ENCODE data around the gene FOXD2. TPM values are rescaled to one million over a fixed set of nuclear protein-coding genes. Genes with fewer than 3 reads are reported as not detected.
A peak's percentile ranks its signal among the peaks of the same experiment; 100 is the strongest.

The FOXD2 gene
- 0.27 TPM for total RNA-seq

GRCh38 chr1:47437447-47438164 lies at the start of gene FOXD2:
TSS of gene FOXD2 (plus strand) at chr1:47438044. CDS start at chr1:47438136, 92 bp downstream.
- DNase-seq (ENCODE audit: low read depth in 2 of 3, low spot score in 2 of 3), result peak; percentile 90

- peak in 2 of 3 donors; percentile 45 to 64 for DNase-seq (ENCODE audit: low read depth in 2 of 3, low spot score in 2 of 3)
Observed at GRCh38 chr1:47388891-47389238, 49.0 kb upstream of the FOXD2 start.

- no peak for DNase-seq (ENCODE audit: low read depth in 2 of 3, low spot score in 2 of 3)
Observed at GRCh38 chr1:47389731-47390130, 48.1 kb upstream of the FOXD2 start.

DNA sequence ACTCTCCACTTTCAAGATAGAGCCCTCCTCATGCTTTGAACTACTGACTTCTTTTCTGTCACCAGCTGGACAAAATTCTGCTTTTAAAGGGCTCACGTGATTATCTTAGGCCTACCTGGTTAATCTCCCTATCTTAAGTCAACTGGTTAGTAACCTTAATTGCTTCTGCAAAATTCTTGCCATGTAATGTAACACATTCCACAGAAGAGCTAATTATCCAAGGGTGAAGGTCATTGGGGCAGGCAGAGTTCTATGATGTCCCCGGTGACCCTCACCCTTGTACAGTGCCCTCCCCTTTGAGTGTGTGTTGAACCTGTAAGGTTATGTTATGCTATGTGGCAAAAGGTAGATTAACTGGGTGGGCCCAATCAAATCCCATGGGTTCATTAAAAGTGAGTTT lies 47.0 kb upstream of the FOXD2 start:
- no peak for DNase-seq (ENCODE audit: low read depth in 2 of 3, low spot score in 2 of 3)

- DNase-seq (ENCODE audit: low read depth in 2 of 3, low spot score in 2 of 3), result no peak
Observed at GRCh38 chr1:47393141-47393540, 44.7 kb upstream of the FOXD2 start.

DNA sequence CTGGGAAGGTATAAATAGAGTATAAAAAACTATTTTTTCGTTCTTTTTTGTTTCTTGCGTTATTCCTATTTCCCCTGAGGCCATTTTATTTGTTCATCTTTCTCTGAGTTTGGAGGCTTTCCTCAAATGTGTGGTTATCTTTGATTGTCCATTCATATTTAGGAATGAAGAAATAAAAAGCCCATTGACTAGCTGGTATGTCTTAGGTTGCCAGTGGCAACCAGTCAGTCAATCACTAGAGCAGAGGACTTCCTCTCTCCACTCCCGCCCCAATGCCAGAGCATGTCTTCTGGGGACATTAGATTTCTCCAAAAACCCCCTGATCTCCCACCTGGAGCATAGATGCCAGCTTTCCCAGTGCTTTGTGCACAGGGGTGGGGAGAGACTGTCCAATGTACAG lies 42.4 kb upstream of the FOXD2 start:
- no peak for DNase-seq (ENCODE audit: low read depth in 2 of 3, low spot score in 2 of 3)

DNA sequence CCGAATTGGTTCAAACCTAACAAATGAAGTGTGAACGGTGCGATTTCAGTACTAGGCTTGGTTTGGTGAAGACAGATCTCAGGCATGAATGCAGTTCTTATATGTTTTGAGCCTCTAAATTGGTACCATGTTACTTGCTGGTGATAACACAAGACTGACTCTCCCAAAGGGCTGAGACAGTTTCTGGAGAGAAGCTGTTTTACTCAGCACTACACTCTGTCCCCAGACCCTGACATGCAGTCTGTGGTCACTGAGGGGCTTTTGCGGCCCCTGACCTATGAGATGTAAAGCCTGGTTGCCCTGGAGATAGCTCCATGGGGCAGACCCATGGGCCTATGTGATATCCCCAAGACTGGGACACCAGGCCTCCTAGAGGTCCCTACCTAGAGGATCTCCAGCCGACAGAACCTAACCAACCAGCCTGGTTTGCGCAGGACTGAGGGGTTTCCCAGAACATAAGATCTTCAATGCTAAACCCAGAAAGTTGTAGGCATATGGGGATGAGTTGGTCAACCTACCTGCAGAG lies 41.1 kb upstream of the FOXD2 start:
- no peak for DNase-seq (ENCODE audit: low read depth in 2 of 3, low spot score in 2 of 3)

GRCh38 chr1:47399138-47399845 lies 38.6 kb upstream of the FOXD2 start:
- no peak for DNase-seq (ENCODE audit: low read depth in 2 of 3, low spot score in 2 of 3)

DNA sequence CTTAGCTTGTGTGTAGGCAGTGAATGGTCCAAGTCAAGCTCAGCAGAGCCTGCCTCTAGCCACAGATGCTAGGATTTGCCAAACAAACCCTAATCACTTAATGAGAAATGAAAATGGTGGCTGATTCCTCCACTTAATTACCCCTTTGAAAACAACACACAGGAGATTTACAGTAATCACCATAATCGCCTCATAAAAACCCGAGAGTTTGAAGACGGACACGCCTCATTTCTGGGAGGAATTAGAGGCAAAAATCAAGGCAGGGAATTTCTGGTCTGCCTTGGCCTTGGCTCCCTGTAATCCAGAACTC lies 38.0 kb upstream of the FOXD2 start:
- no peak for DNase-seq (ENCODE audit: low read depth in 2 of 3, low spot score in 2 of 3)

DNA sequence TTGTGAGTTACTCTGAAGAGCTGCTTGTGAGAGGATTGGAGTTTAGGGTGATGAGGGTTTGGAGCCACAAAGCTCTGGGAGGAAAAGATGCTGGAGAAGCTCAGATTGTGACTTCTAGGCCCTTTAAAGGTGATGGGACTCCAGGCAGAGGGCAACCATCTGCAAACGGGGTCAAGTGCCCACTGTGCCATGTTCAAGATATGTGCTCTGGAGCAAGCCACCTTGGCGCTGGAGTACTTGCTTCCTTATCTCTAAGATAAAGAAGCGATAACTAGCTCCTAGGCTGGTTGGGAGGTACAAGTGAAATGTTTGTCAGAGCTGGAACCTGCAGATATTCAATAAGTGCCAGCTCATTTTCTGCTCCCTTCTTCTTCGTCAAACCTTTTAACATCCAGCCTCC lies 36.1 kb upstream of the FOXD2 start:
- no peak for DNase-seq (ENCODE audit: low read depth in 2 of 3, low spot score in 2 of 3)

DNA sequence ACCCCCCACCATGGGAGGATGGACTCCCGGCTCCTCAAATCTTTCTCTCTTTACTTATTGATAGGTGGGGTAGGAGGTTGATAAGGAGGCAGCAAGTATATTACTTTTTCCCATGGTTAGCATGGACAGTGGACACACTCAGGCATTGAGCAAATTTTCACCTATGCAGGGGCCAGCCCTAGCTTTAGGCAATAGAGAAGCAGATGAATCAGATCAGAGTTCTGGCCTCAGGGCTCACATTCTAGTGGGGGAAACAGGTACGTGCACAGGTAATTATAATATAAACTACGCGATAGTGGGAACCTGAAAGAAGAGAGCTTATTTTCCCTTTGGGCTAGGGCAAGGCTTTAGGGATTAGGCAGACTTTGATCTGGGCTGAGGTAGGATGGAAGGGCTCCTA lies 35.3 kb upstream of the FOXD2 start:
- no peak for DNase-seq (ENCODE audit: low read depth in 2 of 3, low spot score in 2 of 3)

GRCh38 chr1:47403321-47403910 lies 34.4 kb upstream of the FOXD2 start:
- no peak for DNase-seq (ENCODE audit: low read depth in 2 of 3, low spot score in 2 of 3)

GRCh38 chr1:47405697-47406096 lies 32.1 kb upstream of the FOXD2 start:
- peak in 1 of 3 donors; percentile 19 for DNase-seq (ENCODE audit: low read depth in 2 of 3, low spot score in 2 of 3)

- no peak for DNase-seq (ENCODE audit: low read depth in 2 of 3, low spot score in 2 of 3)
Observed at GRCh38 chr1:47406966-47407365, 30.9 kb upstream of the FOXD2 start.

DNA sequence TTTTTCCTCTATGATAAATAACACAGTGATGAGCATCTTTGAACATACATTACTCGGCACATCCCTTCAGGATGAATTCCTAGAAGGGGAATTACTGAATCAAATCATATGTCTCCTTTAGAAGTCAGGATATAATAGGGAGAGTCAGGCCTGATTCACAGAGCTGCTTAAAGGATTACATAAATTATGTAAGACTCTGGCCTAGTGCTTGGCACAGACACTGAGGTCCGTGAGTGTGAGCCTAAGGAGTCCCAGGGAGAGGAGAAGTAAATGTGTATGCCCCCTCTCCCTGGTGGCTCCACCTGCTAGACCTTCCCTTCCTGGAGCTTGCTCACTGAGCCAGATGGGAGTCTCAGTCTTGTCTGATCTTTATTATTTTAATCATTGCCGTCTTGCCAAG lies 30.4 kb upstream of the FOXD2 start:
- no peak for DNase-seq (ENCODE audit: low read depth in 2 of 3, low spot score in 2 of 3)

DNA sequence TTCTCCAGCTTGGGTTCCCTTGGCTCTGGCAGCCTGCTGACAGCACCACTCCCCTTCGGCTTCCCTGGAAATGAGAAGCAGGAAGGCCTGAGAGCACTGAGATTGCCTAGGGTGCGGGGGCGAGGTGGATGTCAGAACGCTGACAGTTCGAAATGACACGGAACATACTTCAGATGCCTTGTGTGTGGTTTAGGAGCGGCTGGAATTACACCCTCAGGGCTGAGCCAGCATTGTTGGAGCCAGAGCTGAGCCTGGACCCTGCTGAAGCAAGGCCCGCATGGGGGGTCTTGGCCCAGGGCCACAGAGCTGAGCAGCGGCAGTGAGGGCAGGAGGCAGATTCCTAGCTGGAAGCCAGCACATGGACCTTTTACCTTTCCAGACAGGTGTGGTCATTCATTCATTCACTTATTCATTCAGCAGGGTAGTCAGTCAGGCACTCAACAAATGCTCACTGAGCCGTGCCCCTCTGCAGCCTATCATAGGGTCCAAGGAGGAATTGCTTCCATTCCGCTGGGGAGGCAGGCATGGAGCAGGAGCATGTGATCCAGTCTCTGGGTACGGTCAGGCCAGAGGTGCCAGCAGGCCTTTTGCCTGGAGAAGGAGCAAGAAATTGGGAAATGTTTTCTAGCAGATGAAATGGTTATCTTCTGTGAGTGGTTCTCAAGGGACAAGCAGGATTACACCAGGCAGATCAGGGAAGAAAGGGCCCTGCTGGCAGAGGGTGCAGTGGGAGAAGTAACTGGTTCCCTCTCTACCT lies 28.4 kb upstream of the FOXD2 start:
- DNase-seq (ENCODE audit: low read depth in 2 of 3, low spot score in 2 of 3), result no peak

- no peak for DNase-seq (ENCODE audit: low read depth in 2 of 3, low spot score in 2 of 3)
Observed at GRCh38 chr1:47410068-47410455, 27.8 kb upstream of the FOXD2 start.

DNA sequence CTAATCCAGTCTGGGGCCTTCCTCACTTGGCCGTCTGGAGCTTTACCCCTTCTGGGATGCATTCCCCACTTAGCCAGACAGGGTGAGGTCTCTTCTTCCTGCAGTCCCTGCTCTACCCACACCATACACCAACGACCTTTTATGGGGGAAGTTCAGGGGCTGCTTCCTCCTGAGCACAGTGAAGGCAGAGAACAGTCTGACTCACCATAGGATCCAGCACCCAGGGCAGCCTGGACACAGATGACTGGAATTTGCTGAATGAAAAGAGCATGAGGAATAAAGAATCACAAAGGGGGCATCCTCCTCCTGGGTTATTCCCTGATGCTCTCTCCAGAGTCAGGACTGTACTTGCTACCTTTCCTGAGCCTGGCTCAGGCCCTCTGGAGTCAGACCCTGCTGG lies 26.4 kb upstream of the FOXD2 start:
- no peak for DNase-seq (ENCODE audit: low read depth in 2 of 3, low spot score in 2 of 3)

GRCh38 chr1:47412437-47412836 lies 25.4 kb upstream of the FOXD2 start:
- no peak for DNase-seq (ENCODE audit: low read depth in 2 of 3, low spot score in 2 of 3)

- no peak for DNase-seq (ENCODE audit: low read depth in 2 of 3, low spot score in 2 of 3)
Observed at GRCh38 chr1:47415728-47416318, 22.0 kb upstream of the FOXD2 start, which contains the start of gene FOXE3. TSS of gene FOXE3 (plus strand) at chr1:47416285. CDS start at chr1:47416316, 31 bp downstream.

Measured in hematopoietic multipotent progenitor cell (in vitro differentiated cells).